ENCODE results near the gene CTSH. TPM values are rescaled to one million over a fixed set of nuclear protein-coding genes. Genes with fewer than 3 reads are reported as not detected.

CTSH gene
- total and polyA plus RNA-seq, 2 experiments from 2014 or later: 19.7 to 19.9 TPM

DNA sequence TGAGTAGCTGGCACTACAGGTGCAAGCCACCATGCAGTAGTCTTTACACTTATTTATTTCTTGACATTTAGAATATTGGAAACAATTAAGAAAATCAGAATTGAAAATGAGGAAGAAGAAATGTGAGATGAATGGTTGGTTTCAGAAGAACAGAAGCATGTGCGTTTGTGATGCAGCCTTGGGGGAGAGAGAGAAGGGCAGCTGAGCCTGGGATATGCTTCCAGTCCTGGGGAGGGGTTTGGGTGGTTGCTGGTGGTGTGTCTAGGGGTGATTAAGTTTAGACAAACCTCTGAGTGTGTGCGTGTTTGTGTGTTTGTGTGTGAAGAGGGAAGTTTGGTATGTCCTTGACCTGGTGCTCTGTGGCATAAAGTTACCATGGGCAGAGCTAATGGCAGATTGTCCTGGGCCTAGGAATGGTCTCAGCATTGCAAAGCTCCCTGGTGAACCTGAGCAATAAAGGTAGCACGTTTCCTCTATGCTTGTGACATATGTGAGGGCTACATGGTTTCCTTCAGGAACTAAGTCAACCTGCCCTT lies 35.6 kb downstream of the CTSH start (continued):
- TF ChIP-seq, protein P1, sequence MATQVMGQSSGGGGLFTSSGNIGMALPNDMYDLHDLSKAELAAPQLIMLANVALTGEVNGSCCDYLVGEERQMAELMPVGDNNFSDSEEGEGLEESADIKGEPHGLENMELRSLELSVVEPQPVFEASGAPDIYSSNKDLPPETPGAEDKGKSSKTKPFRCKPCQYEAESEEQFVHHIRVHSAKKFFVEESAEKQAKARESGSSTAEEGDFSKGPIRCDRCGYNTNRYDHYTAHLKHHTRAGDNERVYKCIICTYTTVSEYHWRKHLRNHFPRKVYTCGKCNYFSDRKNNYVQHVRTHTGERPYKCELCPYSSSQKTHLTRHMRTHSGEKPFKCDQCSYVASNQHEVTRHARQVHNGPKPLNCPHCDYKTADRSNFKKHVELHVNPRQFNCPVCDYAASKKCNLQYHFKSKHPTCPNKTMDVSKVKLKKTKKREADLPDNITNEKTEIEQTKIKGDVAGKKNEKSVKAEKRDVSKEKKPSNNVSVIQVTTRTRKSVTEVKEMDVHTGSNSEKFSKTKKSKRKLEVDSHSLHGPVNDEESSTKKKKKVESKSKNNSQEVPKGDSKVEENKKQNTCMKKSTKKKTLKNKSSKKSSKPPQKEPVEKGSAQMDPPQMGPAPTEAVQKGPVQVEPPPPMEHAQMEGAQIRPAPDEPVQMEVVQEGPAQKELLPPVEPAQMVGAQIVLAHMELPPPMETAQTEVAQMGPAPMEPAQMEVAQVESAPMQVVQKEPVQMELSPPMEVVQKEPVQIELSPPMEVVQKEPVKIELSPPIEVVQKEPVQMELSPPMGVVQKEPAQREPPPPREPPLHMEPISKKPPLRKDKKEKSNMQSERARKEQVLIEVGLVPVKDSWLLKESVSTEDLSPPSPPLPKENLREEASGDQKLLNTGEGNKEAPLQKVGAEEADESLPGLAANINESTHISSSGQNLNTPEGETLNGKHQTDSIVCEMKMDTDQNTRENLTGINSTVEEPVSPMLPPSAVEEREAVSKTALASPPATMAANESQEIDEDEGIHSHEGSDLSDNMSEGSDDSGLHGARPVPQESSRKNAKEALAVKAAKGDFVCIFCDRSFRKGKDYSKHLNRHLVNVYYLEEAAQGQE (IDR thresholded peaks at IDR 0.05; ENCODE audit: unreplicated experiment): no peak
- TF ChIP-seq JUNB (IDR thresholded peaks at IDR 0.05; ENCODE audit: unreplicated experiment) (no peak), STAT1 (IDR thresholded peaks at IDR 0.05; ENCODE audit: unreplicated experiment) (no peak)

DNA sequence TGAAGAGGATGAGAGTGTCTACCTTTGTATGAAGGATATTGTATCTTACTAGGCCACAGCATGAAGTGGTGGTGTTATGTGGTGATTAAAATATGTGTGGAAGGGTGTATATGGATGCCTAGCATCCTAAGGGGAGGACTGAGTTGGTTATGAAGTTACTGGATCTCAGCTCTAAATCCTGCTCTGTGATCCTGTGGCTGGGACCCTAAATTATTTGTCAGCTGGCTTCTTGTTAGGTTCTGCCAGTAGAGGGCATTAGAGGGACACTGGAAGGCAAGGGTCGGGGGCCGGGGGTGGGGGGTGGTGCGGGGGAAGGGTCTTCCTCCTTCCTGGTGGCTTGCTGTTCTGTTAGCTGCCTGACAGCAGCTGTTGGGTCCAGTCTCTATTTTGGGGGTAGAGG lies 37.3 kb downstream of the CTSH start:
- Histone ChIP-seq H3K4me2 (no peak overlapping the region), H3K36me3 (ENCODE audit: insufficient read depth) (peaks cover 28% of the 10 kb centered on the region), H3K27ac (ENCODE audit: low read depth) (no peak overlapping the region), H2AFZ (no peak overlapping the region), H3K4me3 (no peak overlapping the region), H3K27me3 (ENCODE audit: insufficient read depth) (no peaks in the 10 kb centered on the region), H3K79me2 (replicated peaks; ENCODE audit: insufficient read depth) (peaks cover 21% of the 10 kb centered on the region), H4K20me1 (replicated peaks; ENCODE audit: insufficient read depth) (peaks cover 42% of the 10 kb centered on the region), H3K9me2 (ENCODE audit: insufficient read depth) (no peaks in the 10 kb centered on the region), H3F3A (replicated peaks; ENCODE audit: low read depth) (peaks cover 25% of the 10 kb centered on the region; the same call in 1 of the 2 replicates), H3K4me1 (ENCODE audit: insufficient read depth) (peaks cover 3% of the 10 kb centered on the region; the same call in 1 of the 2 replicates)
- Mint-ChIP-seq H3K27ac (no peak overlapping the region), H3K27me3 (ENCODE audit: insufficient read depth, low read depth, poor library complexity) (peaks cover 15% of the 10 kb centered on the region), H3K9me3 (no peaks in the 10 kb centered on the region), H3K36me3 (ENCODE audit: low read depth) (peaks cover 63% of the 10 kb centered on the region), H3K4me1 (peaks cover 27% of the 10 kb centered on the region), H3K4me3 (no peak overlapping the region)
- TF ChIP-seq, protein P2, sequence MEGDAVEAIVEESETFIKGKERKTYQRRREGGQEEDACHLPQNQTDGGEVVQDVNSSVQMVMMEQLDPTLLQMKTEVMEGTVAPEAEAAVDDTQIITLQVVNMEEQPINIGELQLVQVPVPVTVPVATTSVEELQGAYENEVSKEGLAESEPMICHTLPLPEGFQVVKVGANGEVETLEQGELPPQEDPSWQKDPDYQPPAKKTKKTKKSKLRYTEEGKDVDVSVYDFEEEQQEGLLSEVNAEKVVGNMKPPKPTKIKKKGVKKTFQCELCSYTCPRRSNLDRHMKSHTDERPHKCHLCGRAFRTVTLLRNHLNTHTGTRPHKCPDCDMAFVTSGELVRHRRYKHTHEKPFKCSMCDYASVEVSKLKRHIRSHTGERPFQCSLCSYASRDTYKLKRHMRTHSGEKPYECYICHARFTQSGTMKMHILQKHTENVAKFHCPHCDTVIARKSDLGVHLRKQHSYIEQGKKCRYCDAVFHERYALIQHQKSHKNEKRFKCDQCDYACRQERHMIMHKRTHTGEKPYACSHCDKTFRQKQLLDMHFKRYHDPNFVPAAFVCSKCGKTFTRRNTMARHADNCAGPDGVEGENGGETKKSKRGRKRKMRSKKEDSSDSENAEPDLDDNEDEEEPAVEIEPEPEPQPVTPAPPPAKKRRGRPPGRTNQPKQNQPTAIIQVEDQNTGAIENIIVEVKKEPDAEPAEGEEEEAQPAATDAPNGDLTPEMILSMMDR (conservative IDR thresholded peaks at IDR 0.05; ENCODE audit: low read depth in 2 of 2): peak; percentile 52 to 68
- TF ChIP-seq EZH2 (IDR thresholded peaks at IDR 0.05; ENCODE audit: low read depth, unreplicated experiment): no peak
- TF ChIP-seq, protein P3, sequence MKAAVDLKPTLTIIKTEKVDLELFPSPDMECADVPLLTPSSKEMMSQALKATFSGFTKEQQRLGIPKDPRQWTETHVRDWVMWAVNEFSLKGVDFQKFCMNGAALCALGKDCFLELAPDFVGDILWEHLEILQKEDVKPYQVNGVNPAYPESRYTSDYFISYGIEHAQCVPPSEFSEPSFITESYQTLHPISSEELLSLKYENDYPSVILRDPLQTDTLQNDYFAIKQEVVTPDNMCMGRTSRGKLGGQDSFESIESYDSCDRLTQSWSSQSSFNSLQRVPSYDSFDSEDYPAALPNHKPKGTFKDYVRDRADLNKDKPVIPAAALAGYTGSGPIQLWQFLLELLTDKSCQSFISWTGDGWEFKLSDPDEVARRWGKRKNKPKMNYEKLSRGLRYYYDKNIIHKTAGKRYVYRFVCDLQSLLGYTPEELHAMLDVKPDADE (IDR thresholded peaks at IDR 0.05): 0 out of 2 replicates have a peak, but pooled peaks have one; percentile 13
- TF ChIP-seq POLR2AphosphoS5 (IDR thresholded peaks at IDR 0.05; ENCODE audit: low read depth): 0 out of 2 replicates have a peak, but pooled peaks have one; percentile 15
- ATAC-seq (peak; percentile 48), DNase-seq (ENCODE audit: low spot score) (peak; percentile 90)
